ENCODE data around the gene OSBPL5.
"Not testable (repeated sequence)": the region's sequence is repeated elsewhere in the genome, so short reads cannot be mapped to it uniquely, and the experiment has no call there.

Gene OSBPL5

DNA sequence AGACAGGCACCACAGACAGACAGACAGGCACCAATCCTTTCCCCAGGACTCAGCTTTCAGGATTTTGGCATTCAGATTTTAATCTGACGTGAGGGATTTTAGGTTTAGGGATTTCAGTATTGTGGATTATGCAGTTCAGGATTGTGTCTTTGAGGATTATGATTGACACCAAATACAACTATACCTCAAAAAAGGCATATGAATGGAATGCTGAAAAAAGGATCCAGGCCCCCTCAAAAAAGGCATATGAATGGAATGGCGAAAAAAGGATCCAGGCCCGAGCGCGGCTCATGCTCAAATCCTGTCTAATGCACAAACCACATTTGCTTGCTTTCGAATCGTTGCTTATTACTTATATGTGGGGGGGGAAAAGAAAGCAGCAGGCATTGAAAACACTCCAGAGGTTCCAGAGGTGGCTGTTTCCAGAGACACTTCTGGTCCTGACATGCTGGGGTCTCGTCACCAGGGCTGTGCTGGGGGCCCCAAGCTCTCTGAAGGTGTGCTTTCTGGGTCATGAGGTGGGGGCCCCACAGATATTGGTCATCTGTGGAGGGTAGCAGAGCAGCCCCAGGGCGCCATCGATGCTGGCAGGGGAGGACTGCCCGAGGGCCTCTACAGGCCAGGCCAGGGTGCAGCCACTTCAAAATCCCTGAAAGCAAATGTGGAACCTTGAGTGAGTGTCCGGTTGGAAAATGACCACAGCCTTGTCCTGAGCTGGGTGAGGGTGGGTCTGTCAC lies 16.8 kb upstream of the OSBPL5 start:
- DNase-seq (ENCODE audit: low read depth, low spot score) = no peak

DNA sequence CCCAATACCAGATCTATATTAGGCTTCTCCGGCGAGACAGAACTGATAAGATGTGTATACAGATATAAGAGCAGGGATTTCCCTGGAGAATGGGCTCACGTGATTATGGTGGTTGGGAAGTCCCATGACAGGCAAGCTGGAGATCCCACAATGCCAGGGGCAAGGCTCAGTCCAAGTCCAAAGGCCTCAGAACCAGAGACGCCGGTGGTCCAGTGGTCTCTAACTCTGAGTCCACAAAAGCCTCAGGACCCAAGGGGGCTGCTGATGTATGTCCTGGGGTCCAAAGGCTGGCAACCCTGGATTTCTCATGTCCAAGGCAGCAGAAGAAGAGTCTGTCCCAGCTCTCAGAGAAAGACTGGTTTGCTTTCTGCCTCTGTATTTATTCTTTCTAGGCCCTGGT lies 15.8 kb upstream of the OSBPL5 start:
- no peak for DNase-seq (ENCODE audit: low read depth, low spot score)

DNA sequence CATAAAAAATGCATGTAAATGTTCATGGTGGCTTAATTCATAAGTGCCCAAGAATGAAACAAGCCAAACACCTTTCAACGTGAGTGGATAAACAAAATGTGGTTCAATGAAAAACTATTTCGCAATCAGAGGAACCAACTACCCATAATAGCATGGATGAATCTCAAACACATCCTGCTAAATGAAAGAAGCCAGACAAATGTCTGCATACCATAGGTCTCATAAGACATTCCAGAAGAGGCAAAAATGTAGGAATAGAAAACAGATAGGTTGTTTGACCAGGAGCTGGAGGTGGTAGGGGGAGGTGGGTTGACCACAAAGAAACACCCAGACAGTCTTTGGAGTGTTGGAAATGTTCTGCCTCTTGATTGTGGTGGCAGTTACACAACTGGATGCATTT lies 13.2 kb upstream of the OSBPL5 start:
- DNase-seq (ENCODE audit: low read depth, low spot score) = no peak

DNA sequence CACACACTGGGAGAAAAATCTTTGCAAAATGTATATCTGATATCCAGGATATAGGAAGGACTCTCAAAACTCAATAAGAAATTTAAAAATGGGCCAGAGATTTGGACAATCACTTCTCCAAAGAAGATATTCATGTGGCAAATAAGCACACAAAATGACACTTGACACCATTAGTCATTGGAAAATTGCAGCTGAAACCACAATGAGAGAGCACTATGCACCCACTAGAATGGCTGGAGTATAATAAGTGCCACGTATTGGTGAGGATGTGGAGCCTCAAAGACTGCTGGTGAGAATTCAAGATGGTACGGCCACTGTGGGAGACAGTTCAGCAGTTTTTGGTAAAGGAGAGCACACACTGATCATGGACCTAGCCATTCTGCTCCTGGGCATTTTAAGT lies 12.8 kb upstream of the OSBPL5 start:
- no peak for DNase-seq (ENCODE audit: low read depth, low spot score)

DNA sequence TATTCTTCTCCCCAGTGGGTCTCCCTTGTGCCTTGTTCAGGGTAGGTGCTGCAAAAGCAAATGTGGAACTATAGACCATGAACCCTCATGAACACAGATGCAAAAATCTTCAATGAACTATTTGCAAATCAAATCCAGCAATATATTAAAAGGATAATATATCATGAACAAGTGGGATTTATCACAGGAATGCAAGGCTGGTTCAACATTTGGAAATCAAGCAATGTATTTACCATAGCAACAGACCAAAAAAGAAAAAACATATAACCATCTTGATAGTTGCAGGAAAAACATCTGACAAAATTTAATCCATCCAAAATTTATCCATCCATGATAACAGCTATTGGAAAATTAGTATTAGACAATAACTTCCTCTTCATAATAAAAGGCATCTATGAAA lies 11.4 kb upstream of the OSBPL5 start:
- DNase-seq (ENCODE audit: low read depth, low spot score) = no peak

DNA sequence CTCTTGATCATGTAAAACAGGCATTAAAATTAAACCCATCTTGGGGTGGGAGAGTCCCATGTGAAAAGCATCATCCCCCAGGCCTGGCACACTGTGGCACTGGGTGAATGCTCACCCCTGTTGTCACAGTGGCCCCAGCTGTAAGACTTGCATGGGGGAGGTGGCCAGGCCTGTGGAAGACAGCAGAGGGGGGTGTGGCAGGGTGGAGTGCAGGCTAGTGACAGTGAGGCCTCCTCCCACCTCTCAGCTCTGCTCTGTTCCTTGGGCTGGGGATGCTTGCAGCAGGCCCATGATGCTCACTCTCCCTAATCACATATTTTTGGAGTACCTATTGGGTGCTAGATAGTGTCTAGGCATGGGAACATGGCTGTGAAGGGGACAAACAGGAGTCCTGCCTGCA lies 10.1 kb upstream of the OSBPL5 start:
- DNase-seq (ENCODE audit: low read depth, low spot score) = no peak

DNA sequence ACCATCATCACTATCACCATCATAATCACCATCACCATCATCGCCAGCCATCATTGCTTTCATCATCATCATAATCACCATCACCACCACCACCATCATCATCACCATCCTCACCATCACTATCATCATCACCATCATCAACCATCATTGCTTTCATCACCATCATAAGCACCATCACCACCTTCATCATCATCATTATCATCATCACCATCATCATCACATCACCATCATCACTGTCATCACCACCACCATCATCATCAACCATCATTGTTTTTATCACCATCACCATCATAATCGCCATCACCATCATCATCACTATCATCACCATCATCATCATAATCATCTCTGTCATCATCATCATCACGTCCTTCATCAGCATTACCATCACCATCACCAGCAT lies 9.3 kb upstream of the OSBPL5 start:
- no peak for DNase-seq (ENCODE audit: low read depth, low spot score)

DNA sequence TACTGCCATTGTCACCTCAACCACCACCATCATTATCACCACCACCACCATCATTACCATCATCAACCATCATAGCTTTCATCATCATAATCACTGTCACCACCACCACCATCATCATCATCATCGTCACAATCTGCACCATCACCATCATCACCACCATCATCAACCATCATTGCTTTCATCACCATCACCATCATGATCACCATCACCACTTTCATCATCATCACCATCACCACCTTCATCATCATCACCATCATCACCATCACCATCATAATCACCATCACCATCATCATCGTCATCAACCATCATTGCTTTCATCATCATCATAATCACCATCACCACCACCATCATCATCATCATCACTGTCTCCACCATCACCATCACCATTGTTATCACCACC lies 8.7 kb upstream of the OSBPL5 start:
- DNase-seq (ENCODE audit: low read depth, low spot score) = no peak

DNA sequence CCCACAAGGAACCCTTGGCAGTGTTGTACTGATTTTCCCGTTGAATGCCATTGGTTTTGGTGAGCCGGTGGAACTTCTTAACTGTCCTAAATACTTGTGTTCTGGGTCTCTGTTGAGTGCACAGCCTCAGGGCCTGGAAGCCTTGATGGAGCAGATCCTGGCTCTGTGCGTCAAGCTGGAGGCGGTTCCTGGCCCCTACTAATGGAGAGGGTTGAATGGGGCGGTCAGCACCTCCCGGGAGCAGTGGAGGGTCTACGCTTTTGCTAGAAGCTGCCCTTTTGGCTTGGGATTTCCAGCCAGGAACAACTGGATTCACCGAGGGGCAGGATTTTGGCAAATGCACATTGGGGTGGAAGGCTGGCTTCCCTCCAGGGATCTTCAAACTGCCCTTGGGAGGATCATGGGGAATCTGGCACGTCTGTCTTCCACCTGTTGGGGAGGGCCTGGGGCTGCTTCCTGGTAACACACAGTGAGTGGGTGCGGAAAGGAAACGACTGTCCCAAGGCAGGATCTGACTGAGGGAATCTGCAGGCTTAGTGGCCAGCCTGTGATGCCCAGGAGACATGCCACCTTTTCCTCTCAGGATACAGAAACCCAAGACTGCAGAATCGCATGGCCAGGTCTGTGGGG lies 6.9 kb upstream of the OSBPL5 start:
- no peak for DNase-seq (ENCODE audit: low read depth, low spot score)

DNA sequence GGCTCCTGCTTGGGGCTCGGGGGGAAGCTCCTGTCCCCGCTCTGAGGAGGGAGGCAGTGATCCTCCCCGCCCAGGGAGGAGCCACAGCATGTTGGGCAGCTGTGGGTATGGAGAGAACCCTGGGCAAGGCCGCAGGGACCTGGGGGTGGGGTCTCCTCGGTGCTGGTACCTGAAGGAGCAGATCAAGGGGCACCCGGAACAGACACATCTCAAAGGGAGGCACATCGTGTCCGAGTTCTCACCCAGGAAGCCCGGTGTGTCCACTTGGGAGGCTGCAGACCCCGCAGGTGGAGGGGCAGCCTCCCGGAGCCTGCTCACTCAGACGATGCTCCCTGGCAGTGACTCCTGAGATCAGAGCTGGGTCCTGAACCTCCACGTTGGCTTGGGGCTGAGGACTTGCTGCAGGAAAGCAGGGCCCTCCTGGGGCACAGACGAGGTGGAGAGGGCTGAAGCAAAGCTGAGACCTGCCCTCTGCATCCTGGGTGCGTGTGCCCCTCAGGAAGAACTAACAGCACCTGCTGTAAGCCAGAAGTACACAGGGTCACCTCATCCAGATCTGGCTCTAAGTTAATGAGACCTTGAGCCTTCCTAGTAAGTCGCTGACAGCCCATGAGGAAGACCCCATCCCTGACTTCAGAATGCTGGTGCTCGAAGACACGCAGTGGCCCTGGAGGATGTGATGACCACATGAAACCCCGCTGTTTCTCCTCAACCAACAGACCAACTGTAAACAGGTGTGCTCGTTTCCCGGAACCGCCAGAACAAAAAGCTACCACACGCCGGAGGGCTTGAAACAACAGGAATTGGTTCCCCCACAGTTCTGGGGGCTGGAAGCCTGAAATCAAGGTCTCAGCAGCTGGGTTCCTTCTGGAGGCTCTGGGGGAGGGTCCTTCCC lies 5.9 kb upstream of the OSBPL5 start:
- no peak for DNase-seq (ENCODE audit: low read depth, low spot score)

DNA sequence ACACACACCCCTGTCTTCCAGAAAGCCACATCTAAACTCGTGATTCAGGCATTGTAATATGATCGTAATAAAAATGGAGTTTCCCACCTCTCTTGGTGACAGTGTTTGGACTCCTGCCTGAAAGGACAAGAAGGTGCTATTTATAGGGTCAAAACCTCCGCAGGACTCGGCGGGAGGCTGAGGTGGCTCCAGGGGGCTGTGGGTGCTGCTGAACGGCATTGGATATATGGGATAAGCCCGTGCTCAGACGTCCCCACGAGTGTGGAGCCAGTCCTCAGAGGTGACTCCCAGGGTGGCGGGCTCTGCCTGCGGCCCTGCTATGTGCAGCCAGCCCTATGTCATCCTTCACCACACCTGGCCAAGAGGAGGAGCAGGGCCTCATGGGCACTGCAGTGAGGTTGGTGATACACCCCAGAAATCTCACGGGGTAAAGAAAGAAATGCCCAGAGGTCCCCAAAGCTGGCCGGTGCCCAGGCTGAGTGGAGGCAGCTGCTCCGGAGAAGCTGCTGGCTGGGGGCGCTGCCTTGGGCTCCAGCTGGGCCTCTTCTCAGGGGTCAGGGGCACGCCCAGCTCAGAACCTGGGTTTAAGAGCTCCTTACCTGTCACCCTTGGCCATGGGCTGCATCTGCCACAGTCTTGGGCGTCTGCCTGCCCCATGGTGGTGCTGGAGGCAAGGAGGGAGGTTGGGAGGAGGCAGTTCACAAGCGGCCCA lies 5.1 kb upstream of the OSBPL5 start:
- no peak for DNase-seq (ENCODE audit: low read depth, low spot score)

DNA sequence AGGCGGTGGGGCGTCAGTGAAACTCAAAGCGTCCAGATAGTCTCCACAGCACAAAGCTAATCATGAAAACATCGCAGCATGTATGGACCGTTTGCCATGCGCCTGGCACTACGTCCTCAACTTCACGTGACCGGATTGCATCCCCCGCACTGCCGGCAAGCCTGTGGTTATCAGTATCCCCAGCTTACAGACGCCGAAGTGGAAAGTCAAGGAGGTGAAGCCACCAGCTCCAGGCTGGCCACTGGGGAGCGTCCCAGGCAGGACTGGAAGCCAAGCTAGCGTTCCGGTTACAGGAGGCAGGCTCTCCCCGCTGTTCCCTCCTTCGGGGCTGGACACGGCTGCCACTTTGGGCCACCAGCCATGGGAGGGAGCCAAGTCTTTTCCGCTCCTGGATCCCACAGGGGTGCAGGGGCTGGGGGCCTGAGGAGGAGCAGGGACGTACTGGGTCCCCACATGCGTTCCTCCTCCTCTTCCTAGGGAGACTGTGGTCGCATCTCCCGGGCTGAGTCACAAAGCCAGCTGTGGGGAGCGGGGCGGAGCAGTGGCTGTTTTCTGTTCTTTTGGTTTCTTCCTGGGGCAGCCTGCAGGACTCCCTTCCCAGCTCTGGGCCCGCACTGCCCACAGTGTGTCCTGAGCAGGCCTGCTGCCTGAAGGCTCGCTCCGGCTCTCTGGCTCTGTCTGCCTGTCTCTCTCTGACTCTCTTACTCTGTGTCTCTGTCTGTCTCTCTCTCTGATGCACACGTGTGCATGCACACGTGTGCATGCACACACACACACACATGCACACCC lies 4.3 kb upstream of the OSBPL5 start:
- DNase-seq (ENCODE audit: low read depth, low spot score) = no peak

DNA sequence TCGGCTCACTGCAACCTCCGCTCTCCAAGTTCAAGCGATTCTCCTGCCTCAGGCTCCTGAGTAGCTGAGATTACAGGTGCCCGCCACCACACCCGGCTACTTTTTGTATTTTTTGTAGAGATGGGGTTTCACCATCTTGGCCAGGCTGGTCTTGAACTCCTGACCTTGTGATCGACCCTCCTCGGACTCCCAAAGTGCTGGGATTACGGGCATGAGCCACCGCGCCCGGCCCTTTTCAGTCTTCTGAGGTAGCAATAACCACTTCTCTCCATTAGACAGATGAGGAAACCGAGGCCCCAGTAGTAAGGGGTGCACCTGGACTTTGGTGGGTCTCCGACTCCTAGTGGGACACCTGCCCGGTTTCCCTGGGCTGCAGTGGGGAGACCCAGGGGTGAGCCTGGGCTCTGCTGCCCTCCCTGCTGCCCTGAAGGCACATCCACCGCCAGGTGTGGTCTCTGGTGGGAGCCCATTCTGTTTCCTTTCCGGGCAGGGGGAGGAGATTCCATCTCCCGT lies 3.7 kb upstream of the OSBPL5 start:
- DNase-seq (ENCODE audit: low read depth, low spot score) = not testable (repeated sequence)

DNA sequence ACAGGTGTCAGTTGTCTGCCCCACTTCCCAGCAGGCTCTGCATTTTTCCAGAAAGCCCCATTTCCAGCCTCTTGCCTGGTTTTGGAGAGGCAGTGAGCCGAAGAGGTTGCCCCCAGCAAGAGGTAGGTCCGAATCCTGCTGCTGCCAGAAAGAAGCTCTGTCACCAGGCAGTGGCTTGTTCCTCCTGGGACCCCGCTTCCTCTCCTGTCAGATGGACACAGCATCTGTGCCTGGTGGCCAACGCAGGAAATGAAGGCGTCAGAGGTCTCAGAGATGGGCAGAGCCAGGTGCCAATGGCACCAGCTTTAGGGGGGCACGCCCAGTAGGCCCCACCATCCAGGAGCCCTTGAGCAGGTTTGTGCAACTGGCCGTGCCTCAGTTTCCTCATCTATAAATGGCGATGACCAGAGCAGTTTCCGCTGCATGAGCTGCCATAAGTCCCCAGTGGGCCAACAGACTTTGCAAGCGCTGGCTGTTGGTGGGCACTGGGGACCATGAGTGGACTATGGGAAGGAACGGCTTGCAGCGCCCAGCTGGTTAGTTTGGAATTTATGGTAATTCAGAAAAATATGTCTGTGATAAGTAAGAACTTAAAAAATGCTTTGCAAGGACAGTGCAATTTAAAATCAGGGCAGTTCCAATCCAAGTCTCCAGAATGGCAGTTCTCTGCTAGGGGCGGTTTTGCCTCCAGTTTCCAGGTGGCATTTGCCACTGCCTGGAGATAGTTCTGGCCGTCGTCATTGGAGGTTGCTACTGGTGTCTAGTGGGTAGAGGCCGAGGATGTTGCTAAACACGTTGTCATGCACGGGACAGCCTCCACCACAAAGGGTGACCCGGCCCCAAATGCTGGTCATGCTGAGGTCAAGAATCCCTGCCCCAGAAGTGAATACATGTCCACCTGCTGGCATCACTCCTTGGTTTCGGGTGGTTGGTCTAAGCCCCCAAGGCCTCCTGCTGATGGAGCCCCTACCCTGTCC lies 2.3 kb upstream of the OSBPL5 start:
- no peak for DNase-seq (ENCODE audit: low read depth, low spot score)

DNA sequence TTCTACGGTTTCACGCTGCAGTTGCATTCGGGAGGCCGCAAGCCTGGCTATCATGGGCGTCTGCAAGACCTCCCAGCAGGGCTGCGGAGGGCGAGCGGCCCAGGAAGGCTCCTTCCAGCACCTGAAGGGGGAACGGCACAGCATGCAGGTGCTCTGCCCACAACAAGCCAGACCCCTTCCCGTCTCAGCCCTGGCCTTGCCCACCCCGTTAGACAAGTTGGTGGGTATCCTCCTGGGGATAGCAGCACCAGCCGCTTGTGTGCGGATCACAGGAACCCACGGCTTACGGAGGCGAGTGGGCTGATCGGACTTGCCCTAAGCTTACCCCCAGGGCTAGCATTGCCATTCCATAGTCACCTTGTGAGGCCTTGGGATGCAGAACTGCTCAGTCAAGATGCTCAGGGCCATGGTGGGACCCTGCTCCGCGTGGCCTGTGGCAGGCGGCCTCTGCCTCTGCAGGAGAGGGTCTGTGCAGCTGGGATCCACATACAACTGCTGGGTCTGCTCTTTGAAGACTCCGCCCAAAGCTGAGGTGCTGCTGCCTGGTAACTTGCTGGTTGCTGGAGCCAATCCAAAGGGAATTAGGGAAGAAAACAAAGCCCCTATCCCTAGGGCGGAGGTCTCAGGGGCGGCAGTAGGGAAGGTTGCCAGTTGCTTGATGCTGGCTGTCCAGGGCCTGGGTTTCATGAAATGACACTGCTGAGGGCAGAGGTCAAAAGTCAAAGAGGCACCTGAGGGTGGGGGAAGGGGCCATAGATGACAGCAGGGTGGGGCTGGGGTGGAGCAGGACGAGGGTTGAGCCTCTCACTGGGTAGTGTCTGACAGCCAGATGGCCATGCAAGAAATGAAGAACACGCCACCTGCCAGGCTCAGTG lies 1.4 kb upstream of the OSBPL5 start:
- no peak for DNase-seq (ENCODE audit: low read depth, low spot score)

DNA sequence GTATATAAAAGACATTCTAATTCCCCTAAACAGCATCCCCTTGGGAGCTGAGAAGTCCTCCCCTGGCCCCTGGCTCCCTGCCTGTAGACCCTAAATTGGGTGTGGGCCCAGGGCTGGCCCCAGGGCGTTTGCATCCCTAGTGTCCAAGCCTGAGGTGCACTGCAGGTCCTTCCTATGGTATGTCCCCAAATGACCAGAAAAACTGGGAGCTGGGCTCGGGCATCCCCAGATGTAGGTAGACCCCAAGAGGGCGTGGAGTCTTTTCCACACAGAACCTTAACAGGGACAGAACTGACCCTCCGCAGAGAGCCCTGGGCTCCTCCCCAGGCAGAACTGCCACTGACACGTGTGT lies 782 bp upstream of the OSBPL5 start:
- DNase-seq (ENCODE audit: low read depth, low spot score) = no peak

DNA sequence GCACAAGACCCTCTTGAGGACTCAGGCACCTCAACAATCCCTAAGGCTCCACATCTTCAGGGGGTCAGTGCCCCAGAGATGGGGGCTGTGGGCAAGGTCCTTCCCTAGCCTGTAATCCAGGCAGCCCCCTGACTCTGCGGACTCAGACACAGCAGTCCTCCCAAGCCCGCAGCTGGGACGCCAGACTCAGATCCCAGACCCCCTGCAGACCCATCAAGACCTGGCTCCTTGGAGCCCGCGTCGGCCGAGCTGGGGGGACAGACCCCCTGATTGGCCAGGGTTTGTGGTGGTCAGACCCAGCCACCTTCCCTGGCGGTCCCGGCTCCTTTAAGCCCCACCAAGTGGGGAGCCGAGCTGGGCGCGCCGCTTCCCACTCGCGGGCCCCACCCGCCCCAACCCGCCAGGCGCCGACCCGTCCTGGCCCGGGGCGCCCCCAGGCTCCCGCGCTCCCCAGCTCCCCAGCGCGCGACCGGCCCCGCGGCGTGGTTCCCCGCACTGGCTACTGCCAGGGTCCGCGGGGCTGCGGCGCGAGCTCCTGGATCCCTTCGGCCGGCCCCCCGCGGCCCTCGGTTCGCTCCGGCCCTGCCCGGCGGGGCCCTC lies 458 bp downstream of the OSBPL5 start:
- no peak for DNase-seq (ENCODE audit: low read depth, low spot score)

DNA sequence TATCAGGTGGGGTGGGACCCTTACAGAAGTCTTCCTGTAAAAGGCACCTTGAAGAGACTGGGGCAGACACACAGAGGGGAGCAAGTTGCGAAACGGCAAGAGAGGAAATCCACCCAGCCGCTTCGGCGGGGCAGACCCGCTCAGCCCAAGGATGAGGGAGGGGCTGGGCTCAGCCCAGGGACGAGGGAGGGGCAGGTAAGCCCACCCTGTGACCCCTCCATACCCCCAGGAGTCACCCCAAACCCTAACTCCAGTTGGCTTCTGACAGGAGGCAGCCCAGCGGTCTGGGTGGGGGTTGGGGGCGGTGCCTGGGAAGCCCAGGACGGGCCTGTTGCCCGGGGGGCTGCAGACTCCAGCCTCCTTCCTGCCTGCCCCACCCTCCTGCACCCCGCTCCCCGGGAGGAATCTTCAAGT lies 965 bp downstream of the OSBPL5 start:
- DNase-seq (ENCODE audit: low read depth, low spot score) = no peak

Data from iPS DF 19.7 (cell line).